ENCODE results near the gene IL17RC.
"Not testable (repeated sequence)": the region's sequence is repeated elsewhere in the genome, so short reads cannot be mapped to it uniquely, and the experiment has no call there.

The IL17RC gene

DNA sequence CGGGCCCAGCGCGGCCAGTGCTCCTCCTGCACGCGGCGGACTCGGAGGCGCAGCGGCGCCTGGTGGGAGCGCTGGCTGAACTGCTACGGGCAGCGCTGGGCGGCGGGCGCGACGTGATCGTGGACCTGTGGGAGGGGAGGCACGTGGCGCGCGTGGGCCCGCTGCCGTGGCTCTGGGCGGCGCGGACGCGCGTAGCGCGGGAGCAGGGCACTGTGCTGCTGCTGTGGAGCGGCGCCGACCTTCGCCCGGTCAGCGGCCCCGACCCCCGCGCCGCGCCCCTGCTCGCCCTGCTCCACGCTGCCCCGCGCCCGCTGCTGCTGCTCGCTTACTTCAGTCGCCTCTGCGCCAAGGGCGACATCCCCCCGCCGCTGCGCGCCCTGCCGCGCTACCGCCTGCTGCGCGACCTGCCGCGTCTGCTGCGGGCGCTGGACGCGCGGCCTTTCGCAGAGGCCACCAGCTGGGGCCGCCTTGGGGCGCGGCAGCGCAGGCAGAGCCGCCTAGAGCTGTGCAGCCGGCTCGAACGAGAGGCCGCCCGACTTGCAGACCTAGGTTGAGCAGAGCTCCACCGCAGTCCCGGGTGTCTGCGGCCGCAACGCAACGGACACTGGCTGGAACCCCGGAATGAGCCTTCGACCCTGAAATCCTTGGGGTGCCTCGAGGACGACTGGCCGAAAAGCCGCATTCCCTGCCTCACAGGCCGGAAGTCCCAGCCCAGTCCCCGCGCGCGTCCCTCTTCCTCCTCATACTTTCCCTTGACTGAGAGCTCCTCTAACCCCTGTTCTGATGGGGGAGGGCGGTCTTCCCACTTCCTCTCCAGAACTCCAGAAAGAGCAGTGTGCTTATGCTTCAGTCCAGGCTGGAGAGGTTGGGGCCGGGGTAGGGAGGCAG, 1.4 kb upstream of the IL17RC start:
- peak; percentile 41 for DNase-seq

DNA sequence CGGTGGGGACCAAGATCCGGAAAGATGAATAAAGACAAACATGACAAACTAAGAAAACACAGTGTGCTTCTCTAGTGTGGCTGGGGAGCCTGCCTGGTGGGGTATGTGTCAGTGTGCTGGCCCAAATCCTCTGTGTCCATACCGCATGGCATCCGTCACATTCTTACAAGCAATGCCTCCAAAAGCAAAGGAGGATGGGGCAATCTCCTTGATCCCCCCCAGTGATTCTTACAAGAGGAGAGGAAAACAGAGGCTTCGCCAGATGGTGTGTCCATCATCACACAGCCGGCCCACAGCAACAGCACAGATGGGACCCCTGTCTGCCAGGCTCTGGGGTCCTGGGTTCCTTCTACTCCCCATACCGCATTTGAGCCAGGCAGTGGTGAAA, 558 bp upstream of the IL17RC start:
- DNase-seq, result no peak

DNA sequence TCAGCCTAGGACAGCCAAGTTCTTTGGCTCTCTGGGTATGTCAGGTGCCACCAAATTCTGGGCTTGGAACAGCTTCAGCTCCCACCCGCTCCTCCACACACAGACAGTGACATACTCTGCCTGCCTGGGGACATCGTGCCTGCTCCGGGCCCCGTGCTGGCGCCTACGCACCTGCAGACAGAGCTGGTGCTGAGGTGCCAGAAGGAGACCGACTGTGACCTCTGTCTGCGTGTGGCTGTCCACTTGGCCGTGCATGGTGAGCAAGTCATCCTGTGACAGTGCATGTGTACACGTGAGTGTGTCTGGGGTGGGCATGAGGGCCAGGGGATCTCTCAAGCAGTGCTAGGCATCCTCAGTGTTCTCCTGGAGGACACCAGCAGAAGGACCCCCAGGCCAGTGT, 922 bp downstream of the IL17RC start:
- DNase-seq, result no peak

DNA sequence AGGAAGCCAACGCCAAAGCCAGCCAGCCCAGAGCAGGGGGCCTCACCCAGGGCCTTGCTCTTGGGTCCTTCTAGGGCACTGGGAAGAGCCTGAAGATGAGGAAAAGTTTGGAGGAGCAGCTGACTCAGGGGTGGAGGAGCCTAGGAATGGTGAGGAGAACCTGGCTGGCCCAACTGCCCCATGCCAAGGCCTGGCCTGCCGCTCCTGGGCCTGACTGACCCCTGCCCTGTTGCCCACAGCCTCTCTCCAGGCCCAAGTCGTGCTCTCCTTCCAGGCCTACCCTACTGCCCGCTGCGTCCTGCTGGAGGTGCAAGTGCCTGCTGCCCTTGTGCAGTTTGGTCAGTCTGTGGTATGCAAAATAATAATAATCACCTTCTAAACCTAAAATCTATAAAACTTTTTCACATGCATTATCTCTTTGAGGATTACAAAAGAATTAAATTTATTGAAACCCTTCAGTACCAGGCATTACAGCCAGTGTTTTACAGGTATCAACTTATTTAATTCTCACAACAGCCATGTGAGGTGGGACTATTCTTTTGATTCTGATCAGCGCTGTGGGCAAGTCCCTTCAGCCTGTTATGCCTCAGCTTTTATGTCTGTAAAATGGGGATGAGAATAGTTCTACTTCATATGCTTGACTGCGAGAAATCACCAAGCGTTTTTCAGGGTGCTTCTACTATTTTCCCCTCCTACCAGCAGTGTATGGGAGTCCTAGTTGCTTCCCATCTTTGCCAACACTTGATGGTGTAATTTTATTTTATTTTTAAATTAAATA, 1.6 kb downstream of the IL17RC start:
- no peak for DNase-seq

DNA sequence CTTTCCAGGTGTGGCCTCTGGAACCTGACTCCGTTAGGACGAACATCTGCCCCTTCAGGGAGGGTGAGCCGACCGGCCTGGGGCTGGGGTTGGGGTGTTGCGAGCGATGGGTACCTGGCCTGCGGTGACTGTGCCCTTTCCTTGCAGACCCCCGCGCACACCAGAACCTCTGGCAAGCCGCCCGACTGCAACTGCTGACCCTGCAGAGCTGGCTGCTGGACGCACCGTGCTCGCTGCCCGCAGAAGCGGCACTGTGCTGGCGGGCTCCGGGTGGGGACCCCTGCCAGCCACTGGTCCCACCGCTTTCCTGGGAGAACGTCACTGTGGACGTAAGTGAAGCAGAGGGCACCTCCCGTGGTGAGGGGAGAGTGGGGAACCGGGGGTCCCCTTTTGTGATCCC, 11.3 kb downstream of the IL17RC start:
- no peak for DNase-seq

DNA sequence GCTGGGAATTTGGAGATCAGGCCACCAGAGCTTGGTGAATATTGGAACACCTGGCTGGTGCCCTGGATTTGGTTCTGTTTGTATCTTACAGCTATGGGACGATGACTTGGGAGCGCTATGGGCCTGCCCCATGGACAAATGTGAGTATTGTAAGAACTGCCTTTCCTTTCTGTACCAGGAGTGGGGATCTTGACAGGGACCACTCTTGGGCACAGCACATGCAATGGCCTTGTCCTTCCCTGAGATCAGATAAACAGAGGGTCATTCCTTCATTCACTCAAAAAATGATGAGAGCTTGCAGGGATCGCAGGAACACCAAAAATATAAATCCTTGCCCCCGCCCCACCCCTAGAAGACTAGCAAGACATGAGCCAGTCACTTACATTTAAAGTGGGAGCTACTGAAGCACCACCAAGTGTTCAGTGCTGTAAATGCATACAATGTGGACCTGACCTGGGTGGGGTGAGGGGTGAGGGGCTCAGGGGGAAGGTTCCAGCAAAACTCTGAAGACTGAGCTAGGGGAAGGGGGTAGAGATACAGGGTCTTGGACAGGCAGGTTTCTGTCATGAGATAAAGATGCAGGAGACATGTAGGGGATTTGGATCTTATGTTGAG, 14.0 kb downstream of the IL17RC start:
- DNase-seq, result no peak

DNA sequence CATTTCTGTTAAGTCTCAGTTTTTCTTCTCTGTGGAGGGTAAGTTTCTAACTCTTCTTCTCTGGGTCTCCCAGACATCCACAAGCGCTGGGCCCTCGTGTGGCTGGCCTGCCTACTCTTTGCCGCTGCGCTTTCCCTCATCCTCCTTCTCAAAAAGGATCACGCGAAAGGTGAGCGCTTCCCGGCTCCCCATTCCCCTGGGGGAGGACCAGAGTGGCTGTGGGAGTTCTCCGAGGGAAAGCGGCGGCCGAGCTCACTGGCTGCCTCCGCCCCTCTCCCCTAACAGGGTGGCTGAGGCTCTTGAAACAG, 15.6 kb downstream of the IL17RC start:
- DNase-seq, result no peak

DNA sequence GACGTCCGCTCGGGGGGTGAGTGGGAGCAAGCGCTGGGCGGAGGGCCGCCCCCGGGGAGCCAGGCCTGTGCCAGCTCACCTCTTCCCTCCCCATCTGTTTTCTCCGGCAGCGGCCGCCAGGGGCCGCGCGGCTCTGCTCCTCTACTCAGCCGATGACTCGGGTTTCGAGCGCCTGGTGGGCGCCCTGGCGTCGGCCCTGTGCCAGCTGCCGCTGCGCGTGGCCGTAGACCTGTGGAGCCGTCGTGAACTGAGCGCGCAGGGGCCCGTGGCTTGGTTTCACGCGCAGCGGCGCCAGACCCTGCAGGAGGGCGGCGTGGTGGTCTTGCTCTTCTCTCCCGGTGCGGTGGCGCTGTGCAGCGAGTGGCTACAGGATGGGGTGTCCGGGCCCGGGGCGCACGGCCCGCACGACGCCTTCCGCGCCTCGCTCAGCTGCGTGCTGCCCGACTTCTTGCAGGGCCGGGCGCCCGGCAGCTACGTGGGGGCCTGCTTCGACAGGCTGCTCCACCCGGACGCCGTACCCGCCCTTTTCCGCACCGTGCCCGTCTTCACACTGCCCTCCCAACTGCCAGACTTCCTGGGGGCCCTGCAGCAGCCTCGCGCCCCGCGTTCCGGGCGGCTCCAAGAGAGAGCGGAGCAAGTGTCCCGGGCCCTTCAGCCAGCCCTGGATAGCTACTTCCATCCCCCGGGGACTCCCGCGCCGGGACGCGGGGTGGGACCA, 16.1 kb downstream of the IL17RC start:
- peak; percentile 93 for DNase-seq

DNA sequence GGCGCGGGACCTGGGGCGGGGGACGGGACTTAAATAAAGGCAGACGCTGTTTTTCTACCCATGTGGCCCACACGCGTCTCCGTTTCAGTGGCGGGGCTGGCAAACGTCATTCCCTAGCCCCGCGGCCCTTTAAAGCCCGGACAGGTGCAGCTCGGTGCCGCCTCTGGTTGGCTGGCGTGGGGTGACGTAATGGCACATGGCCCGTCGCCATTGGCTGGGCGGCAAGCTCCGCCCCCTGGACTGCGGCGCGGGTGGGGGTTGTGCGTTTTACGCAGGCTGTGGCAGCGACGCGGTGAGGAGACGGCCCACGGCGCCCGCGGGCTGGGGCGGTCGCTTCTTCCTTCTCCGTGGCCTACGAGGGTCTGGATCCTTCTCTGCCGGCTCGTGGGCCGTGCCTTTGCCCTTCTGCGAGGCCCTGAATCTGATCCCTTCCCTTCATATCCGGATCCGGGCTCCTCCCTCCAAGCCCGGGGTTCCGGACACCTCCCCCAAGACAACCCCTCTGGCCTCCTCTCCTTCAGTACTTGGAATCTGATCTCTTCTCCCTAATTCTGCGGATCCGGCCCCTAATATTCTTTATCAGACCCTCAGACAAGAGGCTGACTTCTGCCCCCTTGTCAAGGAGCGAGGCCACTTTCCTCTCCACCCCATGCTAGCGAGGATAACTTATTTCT, 16.8 kb downstream of the IL17RC start, which contains the start of gene CRELD1:
Gene CRELD1, plus strand, starts transcription at position 274 of the 674 bp plus-strand sequence. CDS start 605 bp downstream, outside the sequence.
- DNase-seq, result peak; percentile 98

DNA sequence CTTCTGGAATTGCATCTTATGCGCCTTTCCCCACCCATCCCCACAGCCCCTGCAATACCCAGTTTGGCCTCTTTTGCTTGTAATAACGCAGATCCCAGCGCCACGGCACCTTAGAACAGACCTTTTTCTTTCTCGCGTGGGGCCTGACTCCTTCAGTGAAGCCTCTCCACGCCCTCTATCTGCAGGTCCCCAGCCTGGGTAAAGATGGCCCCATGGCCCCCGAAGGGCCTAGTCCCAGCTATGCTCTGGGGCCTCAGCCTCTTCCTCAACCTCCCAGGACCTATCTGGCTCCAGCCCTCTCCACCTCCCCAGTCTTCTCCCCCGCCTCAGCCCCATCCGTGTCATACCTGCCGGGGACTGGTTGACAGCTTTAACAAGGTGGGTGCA, 17.3 kb downstream of the IL17RC start:
- DNase-seq, result peak; percentile 16

DNA sequence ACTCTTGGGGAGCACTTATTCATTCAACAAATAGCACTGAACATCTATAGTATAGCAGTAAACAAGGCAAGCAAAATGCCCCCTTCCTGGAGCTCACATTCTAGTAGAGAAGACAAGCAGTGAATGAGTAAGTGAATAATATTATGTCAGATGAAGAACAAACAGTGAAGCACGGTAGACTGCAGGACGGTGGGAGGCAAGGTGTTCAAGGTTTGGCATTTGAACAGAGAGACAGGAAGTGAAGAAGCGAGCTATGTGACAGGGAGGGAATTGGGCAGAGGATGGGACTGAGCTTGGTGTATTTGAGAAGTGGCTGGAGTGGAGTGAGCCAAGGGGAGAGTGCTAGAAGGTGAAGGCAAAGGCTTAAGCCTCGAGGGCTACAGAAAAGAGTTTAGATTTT, 18.1 kb downstream of the IL17RC start:
- DNase-seq, result no peak

DNA sequence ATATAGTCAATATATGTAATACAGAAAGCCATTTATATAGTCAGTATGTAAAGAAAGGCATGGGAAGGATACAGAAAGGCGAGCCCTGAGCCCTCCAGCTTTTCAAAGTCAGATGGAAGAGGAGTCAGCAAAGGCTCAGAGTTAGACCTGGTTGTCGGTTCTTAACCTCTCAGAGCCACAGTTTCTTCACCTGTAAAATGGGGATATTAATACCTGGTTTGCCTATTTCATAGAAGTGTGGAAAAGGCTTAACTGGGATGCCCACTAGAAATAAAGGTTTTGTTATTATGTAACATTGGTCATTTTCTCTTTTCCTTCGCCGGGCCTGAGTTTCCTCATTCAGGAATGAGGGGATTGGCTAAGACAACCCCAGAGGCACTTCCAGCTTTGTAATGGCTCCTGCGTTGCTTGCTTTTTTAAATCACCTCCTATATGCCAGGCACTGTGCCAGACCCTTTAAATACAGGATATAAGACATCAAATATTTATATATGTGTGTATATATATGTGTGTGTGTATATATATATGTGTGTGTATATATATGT, 19.1 kb downstream of the IL17RC start:
- DNase-seq, result no peak

DNA sequence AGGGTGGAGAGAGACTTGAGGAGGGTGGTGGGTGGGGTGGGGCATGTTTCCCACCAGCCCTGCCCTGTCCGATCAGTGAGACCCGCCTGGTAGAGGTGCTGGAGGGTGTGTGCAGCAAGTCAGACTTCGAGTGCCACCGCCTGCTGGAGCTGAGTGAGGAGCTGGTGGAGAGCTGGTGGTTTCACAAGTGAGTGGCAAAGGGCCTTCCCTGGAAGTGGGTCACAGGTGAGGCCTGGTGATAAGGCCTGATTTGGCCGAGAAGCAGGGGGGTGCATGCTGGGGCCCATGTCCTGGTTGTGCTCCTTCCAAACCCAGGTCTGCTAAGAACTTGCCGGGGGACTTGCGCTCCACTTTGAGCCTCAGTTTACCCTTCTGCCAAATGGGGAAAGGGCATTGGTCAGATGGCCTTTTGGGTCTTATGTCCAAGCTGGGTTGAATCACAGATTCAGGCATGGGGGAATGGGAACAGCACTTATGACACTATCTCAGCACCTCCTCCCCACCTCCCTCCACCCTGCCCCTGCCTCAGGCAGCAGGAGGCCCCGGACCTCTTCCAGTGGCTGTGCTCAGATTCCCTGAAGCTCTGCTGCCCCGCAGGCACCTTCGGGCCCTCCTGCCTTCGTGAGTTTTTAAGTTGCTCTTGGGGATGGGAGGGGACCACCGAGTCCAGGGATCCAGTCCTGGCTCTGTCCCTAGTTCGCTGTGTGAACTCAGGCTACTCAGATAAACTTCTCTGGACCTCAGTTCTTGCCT, 20.8 kb downstream of the IL17RC start:
- DNase-seq, result no peak

DNA sequence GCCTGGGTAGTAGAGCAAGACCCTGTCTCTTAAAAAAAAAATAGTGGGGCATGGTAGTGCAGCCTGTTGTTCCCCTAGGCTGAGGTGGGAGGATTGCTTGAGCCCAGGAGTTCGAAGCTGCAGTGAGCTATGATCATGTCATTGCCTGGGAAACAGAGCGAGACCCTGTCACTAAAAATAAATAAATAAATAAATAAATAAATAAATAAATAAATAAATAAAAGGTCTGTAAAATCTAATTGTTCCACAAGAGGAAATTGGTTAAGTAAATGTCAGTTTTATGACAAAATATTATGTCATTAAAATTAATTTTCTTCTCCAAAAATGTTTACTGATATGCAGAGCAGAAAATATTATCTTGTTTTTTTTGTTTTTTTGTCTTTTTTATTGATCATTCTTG, 22.1 kb downstream of the IL17RC start:
- no peak for DNase-seq

DNA sequence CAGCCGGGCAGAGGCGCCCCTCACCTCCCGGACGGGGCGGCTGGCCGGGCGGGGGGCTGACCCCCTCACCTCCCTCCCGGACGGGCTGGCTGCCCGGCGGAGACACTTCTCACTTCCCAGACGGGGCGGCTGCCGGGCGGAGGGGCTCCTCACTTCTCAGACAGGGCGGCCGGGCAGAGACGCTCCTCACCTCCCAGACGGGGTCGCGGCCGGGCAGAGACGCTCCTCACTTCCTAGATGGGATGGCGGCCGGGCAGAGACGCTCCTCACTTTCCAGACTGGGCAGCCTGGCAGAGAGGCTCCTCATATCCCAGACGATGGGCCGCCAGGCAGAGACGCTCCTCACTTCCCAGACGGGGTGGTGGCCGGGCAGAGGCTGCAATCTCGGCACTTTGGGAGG, 23.0 kb downstream of the IL17RC start:
- not testable (repeated sequence) for DNase-seq

DNA sequence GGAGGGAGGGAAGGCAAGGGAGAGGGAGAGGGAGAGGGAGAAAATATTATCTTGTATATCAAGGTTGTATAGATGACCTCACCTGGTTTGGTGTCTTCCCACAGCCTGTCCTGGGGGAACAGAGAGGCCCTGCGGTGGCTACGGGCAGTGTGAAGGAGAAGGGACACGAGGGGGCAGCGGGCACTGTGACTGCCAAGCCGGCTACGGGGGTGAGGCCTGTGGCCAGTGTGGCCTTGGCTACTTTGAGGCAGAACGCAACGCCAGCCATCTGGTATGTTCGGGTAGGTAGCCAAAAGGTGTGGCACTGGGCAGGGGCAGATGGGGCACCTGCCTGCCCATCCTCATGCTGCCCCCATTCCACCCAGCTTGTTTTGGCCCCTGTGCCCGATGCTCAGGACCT, 23.8 kb downstream of the IL17RC start:
- DNase-seq, result no peak

DNA sequence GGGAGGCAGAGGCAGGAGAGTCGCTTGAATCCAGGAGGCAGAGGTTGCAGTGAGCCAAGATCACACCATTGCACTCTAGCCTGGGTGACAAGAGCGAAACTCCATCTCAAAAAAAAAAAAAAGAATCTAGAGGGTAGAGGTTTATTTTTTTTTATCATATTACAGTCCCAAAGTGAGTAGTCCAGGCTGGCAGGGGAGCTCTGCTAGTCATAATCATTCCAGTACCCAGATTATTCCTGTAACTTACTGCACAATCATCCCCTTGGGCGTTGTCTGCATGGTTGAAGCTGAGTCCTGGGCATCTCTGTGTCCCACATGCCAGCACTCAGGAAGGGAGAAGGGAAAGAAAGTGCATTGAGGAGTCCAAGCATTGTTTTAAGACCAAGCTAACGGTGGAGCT, 25.3 kb downstream of the IL17RC start:
- DNase-seq, result no peak

DNA sequence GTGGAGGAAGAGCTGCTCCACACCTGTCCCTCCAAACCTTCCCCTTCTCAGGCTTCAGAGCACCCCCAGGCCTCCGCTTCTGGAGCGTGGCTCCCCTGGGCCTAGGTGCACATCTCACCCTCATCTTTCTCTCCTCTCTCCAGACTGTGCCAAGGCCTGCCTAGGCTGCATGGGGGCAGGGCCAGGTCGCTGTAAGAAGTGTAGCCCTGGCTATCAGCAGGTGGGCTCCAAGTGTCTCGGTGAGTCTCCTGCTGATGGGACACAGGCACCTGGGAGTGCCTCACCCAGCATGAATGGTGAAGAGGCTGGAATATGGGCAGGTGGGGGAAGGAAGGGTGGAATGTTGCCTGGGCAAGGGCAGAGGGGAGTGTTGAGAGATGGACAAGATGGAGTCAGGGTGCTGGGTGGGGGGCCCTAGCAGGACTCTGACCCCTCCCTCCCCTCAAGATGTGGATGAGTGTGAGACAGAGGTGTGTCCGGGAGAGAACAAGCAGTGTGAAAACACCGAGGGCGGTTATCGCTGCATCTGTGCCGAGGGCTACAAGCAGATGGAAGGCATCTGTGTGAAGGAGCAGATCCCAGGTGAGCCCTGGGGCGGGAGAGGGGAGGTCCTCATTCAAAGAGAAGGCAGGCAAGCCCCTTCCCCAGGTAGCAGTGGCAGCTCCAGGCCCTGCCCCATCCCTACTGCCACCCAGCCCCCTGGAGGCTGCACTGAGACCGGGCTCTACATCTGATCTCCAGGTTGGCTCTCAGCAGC, 26.2 kb downstream of the IL17RC start:
- no peak for DNase-seq

DNA sequence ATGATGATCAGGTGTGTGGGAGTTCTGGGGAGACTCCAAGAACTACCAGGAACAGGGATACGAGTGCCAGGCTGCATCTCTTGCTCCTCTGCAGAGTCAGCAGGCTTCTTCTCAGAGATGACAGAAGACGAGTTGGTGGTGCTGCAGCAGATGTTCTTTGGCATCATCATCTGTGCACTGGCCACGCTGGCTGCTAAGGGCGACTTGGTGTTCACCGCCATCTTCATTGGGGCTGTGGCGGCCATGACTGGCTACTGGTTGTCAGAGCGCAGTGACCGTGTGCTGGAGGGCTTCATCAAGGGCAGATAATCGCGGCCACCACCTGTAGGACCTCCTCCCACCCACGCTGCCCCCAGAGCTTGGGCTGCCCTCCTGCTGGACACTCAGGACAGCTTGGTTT, 27.4 kb downstream of the IL17RC start:
- no peak for DNase-seq

DNA sequence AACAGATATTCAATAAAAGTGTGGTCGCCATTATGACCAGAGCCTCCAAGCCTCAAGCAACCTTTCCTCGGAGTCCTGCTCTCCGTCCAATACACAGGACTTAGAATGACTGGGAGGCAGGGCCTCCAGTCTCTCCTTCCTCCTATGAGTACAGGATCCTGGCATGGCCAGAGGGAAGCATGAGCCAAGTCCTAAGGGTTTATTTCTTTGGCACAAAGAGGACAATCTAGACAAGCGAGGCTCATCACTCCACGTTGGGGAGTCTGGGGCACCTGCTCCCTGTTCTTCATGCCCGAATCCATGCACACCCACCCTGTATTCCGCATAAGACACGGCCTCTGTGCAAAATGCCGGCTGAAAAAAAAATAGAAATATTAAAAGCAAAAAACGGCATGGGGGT, 28.5 kb downstream of the IL17RC start:
- DNase-seq, result no peak
